D721Med (cell line): Measurements from ENCODE around the gene TBC1D22B.

ENCODE experiments used
- DNase-seq: peaks from one replicate; pipeline ENCODE4 v3.0.0; 2011; ENCODE audit warnings: low spot score; ENCODE audit not compliant: insufficient read length
- FAIRE-seq: peaks from 2 replicates; lab custom pipeline; 2011; peaks lifted over from hg19 to GRCh38; lab: Jason Lieb, UNC
- CTCF ChIP-seq: IDR thresholded peaks from 2 replicates; pipeline ENCODE4 v1.5.1; 2012; ENCODE audit warnings: mild to moderate bottlenecking, control low read depth; ENCODE audit not compliant: insufficient read depth; ENCODE audit errors: missing control alignments

The TBC1D22B gene

GRCh38 chr6:37354526-37355384 lies 97.2 kb downstream of the TBC1D22B start:
- no peak for TF ChIP-seq CTCF
- DNase-seq = peak; percentile 20
- peak; percentile 44 for FAIRE-seq

GRCh38 chr6:37357288-37357687 lies 99.7 kb downstream of the TBC1D22B start:
- TF ChIP-seq CTCF = no peak

GRCh38 chr6:37357860-37358259 lies 100.3 kb downstream of the TBC1D22B start:
- FAIRE-seq (no peak), DNase-seq (no peak)
- TF ChIP-seq CTCF = no peak

More at GRCh38 chr6:37357288-37357687, 99.7 kb downstream of the TBC1D22B start:
- FAIRE-seq (no peak), DNase-seq (no peak)

- DNase-seq = no peak
- TF ChIP-seq CTCF = no peak
- FAIRE-seq = no peak
These were observed 101.5 kb downstream of the TBC1D22B start for GRCh38 chr6:37359039-37359438.

- FAIRE-seq (peak; percentile 94), DNase-seq (no peak)
- TF ChIP-seq CTCF = no peak
These were observed 104.7 kb downstream of the TBC1D22B start for GRCh38 chr6:37362101-37362828.

GRCh38 chr6:37365791-37366190 lies 108.2 kb downstream of the TBC1D22B start:
- peak; percentile 51 for TF ChIP-seq CTCF
- FAIRE-seq = no peak
- DNase-seq = no peak
